GM23248 (cell line): ENCODE measurements around the gene OR6N2. TPM values are rescaled to one million over a fixed set of nuclear protein-coding genes. Genes with fewer than 3 reads are reported as not detected.

Experiments
- DNase-seq: peaks from one replicate; pipeline ENCODE4 v3.0.0-alpha.2; 2015
- H2AFZ ChIP-seq: fragments of 200-600 bp; sonication (generic); 2 replicates; pipeline ENCODE4 v1.6.1; 2016; ENCODE audit warnings: antibody characterized with exemption
- H3F3A ChIP-seq: fragments of 200-600 bp; sonication (generic); 2 replicates; pipeline ENCODE4 v1.6.1; 2016; ENCODE audit warnings: mild to moderate bottlenecking, antibody characterized with exemption, mixed run types; ENCODE audit not compliant: insufficient read depth
- H3K27ac ChIP-seq: fragments of 200-600 bp; sonication (generic); 2 replicates; pipeline ENCODE4 v1.5.1; 2016; ENCODE audit warnings: mild to moderate bottlenecking
- H3K27me3 ChIP-seq: fragments of 200-600 bp; sonication (generic); replicated peaks from 2 replicates; pipeline ENCODE4 v1.6.1; 2016; ENCODE audit warnings: mild to moderate bottlenecking; ENCODE audit not compliant: insufficient read depth
- H3K36me3 ChIP-seq: fragments of 200-600 bp; sonication (generic); 2 replicates; pipeline ENCODE4 v1.6.1; 2016; ENCODE audit warnings: low read depth, mild to moderate bottlenecking
- H3K4me1 ChIP-seq: fragments of 200-600 bp; sonication (generic); 2 replicates; pipeline ENCODE4 v1.6.1; 2016; ENCODE audit warnings: mild to moderate bottlenecking; ENCODE audit not compliant: insufficient read depth
- H3K4me2 ChIP-seq: fragments of 200-600 bp; sonication (generic); one replicate; pipeline ENCODE4 v1.6.1; 2016; ENCODE audit warnings: mild to moderate bottlenecking; ENCODE audit not compliant: unreplicated experiment
- H3K4me3 ChIP-seq: fragments of 200-600 bp; sonication (generic); 2 replicates; pipeline ENCODE4 v1.5.1; 2016; ENCODE audit warnings: mild to moderate bottlenecking
- H3K79me2 ChIP-seq: fragments of 200-600 bp; sonication (generic); 2 replicates; pipeline ENCODE4 v1.6.1; 2016; ENCODE audit warnings: mild to moderate bottlenecking; ENCODE audit not compliant: insufficient read depth
- H3K9ac ChIP-seq: fragments of 200-600 bp; sonication (generic); 2 replicates; pipeline ENCODE4 v1.6.1; 2016; ENCODE audit warnings: mild to moderate bottlenecking
- H3K9me2 ChIP-seq: fragments of 200-600 bp; sonication (generic); 2 replicates; pipeline ENCODE4 v1.6.1; 2016; ENCODE audit warnings: mixed run types, mild to moderate bottlenecking, moderate library complexity; ENCODE audit not compliant: insufficient read depth
- H3K9me3 ChIP-seq: fragments of 200-600 bp; sonication (generic); one replicate; pipeline ENCODE4 v1.6.1; 2017; ENCODE audit warnings: low read depth
- H4K20me1 ChIP-seq: fragments of 200-600 bp; sonication (generic); 2 replicates; pipeline ENCODE4 v1.6.0; 2016; ENCODE audit not compliant: insufficient read depth
- EZH2 ChIP-seq: fragments of 200-600 bp; sonication (generic); IDR thresholded peaks from 2 replicates; pipeline ENCODE4 v1.6.1; 2018; ENCODE audit warnings: antibody characterized with exemption, mild to moderate bottlenecking; ENCODE audit not compliant: insufficient read depth, poor library complexity, severe bottlenecking
- EZH2phosphoT487 ChIP-seq: fragments of 200-600 bp; sonication (generic); IDR thresholded peaks from 2 replicates; pipeline ENCODE4 v1.6.1; 2018; ENCODE audit warnings: antibody characterized with exemption, moderate library complexity, mild to moderate bottlenecking, low read depth; ENCODE audit not compliant: insufficient read depth
- WGBS, 2 experiments: methylation state at CpG; one replicate each; pipeline ENCODE4 v1.1.6; 2015 to 2017; ENCODE audit warnings: low lambda C conversion rate in 2 of 2, low coverage in 1 of 2; ENCODE audit errors: missing lambda C conversion rate in 2 of 2; 5-methylcytosine and 5-hydroxymethylcytosine counted together
- in situ Hi-C: fragments of 300-500 bp; cut with MboI; formaldehyde crosslinking; loops from 2 replicates; pipeline ENCODE4 v1.15.0; 2020
- polyA plus RNA-seq: library from polyadenylated mRNA; unstranded; fragments of >200 nt; fragmentation: Nextera tagmentation; extraction: Ambion mirVana; gene quantifications from 2 replicates; pipeline ENCODE4 v1.2.1, GENCODE V29; 2016
- total RNA-seq: library from RNA; depleted of rRNA; stranded (reverse); fragments of >200 nt; shearing (Covaris generic); gene quantifications from 2 replicates; pipeline ENCODE4 v1.2.3, GENCODE V29; 2014; rRNA removed

The OR6N2 gene, protein sequence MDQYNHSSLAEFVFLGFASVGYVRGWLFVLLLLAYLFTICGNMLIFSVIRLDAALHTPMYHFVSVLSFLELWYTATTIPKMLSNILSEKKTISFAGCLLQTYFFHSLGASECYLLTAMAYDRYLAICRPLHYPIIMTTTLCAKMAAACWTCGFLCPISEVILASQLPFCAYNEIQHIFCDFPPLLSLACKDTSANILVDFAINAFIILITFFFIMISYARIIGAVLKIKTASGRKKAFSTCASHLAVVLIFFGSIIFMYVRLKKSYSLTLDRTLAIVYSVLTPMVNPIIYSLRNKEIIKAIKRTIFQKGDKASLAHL
- not detected in 2 replicates for total RNA-seq
- polyA plus RNA-seq, result not detected in 2 replicates

DNA sequence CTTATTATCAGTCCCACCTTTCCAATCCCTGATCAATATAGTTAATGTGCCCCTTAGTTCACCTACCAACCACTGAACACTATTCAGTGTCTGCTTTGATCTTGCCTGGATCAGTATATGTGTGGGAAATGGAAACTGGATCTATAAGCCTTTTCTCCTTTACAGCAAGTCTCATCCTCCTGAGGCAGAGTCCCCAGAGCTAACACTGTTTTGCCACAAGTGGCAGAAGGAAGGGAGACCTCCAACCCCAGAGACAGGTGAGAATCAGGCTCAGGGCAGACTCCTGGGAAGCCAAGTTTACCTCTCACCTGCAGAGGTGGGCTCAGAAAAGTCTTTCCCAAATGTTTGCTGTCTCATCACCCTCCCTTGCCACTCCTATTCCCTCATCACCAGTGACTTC lies at the start of gene OR6N2:
Gene OR6N2 (minus strand): TSS at position 101 of the 400 bp plus-strand sequence. CDS start 3,569 bp downstream, outside the sequence.
- Histone ChIP-seq H3K9ac (no peak within 1 kb of the TSS), H3K79me2 (no peaks in the 10 kb centered on the region), H3K4me1 (no peaks in the 10 kb centered on the region), H3K36me3 (no peaks in the 10 kb centered on the region), H3F3A (no peaks in the 10 kb centered on the region), H3K9me2 (no peaks in the 10 kb centered on the region), H3K9me3 (no peaks in the 10 kb centered on the region), H3K4me2 (no peak within 1 kb of the TSS), H4K20me1 (no peaks in the 10 kb centered on the region), H3K27me3 (no peaks in the 10 kb centered on the region), H3K4me3 (no peak within 1 kb of the TSS), H3K27ac (no peak within 1 kb of the TSS), H2AFZ (no peak within 1 kb of the TSS)
- no peak for DNase-seq
- in situ Hi-C loops, result no loop called here
- no peak for TF ChIP-seq EZH2

GRCh38 chr1:158830074-158830677 lies 49.2 kb upstream of the OR6N2 start:
- no peaks in the 10 kb centered on the region for H3K4me1 ChIP-seq
- no peak for DNase-seq
- no peaks in the 10 kb centered on the region for H3F3A ChIP-seq
- H3K27me3 ChIP-seq, result no peaks in the 10 kb centered on the region
- H3K4me3 ChIP-seq, result no peak overlapping the region
- no peaks in the 10 kb centered on the region for H3K79me2 ChIP-seq
- no peak overlapping the region for H3K27ac ChIP-seq
- TF ChIP-seq EZH2phosphoT487, result no peak
- TF ChIP-seq EZH2, result no peak
- H4K20me1 ChIP-seq, result no peaks in the 10 kb centered on the region
- no peaks in the 10 kb centered on the region for H3K9me2 ChIP-seq
- no peaks in the 10 kb centered on the region for H3K9me3 ChIP-seq
- no peaks in the 10 kb centered on the region for H3K36me3 ChIP-seq
- no peak overlapping the region for H2AFZ ChIP-seq
- in situ Hi-C loops, result no loop called here
- no peak overlapping the region for H3K4me2 ChIP-seq
- 5 to 7% methylated on average over 2 of the region's 2 CpGs for WGBS, 2 experiments
- H3K9ac ChIP-seq, result no peak overlapping the region

GRCh38 chr1:158821723-158822122 lies 40.7 kb upstream of the OR6N2 start:
- no peaks in the 10 kb centered on the region for H3F3A ChIP-seq
- no peak for DNase-seq
- in situ Hi-C loops, result no loop called here
- WGBS, 2 experiments, result 10 to 15% methylated on average over 1 of the region's 1 CpG
- TF ChIP-seq EZH2phosphoT487 (no peak), EZH2 (no peak)
- H3K79me2 ChIP-seq, result no peaks in the 10 kb centered on the region
- no peaks in the 10 kb centered on the region for H4K20me1 ChIP-seq
- no peaks in the 10 kb centered on the region for H3K9me3 ChIP-seq
- no peaks in the 10 kb centered on the region for H3K27me3 ChIP-seq
- H3K9me2 ChIP-seq, result no peaks in the 10 kb centered on the region
- no peak overlapping the region for H3K4me2 ChIP-seq
- no peaks in the 10 kb centered on the region for H3K36me3 ChIP-seq
- H3K4me1 ChIP-seq, result no peaks in the 10 kb centered on the region
- no peak overlapping the region for H3K9ac ChIP-seq
- no peak overlapping the region for H2AFZ ChIP-seq
- H3K4me3 ChIP-seq, result no peak overlapping the region
- no peak overlapping the region for H3K27ac ChIP-seq

DNA sequence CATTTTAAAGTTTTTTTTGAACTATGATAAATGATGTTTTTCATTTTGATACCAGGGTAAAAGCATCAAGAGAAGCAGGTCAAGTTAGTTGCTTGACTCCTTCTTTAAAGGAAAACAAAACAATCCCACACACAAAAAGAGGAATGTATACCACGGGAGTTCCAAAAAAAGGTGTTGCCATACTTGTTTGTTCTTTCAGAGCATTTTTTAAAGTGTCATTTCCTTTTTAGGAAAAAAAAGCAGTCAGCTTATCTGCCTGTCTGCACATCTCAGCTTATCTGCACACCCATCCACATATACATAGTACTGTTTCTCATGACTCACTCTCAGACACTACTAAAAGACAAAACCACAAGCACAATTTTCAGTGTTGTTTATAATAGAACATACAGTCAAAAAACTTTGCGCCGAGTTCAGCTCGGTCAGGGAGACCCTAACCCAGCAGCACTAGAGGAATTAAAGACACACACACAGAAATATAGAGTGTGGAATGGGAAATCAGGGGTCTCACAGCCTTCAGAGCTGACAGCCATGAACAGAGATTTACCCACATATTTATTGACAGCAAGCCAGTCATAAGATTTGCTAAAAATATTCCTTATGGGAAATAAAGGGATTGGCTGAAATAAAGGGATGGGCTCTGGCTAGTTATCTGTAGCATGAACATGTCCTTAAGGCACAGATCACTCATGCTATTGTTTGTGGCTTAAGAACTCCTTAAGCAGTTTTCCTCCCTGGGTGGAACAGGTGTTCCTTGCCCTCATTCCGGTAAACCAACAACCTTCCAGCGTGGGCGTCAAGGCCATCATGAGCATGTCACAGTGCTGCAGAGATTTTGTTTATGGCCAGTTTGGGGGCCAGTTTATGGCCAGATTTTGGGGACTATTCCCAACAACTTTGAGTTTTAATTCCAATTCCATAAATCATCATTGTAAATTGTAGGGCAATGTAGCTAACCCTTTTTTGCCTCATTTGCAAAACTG lies 38.7 kb upstream of the OR6N2 start:
- no peak for DNase-seq
- Histone ChIP-seq H2AFZ (no peak overlapping the region), H3K4me3 (no peak overlapping the region), H4K20me1 (no peaks in the 10 kb centered on the region), H3K9ac (no peak overlapping the region), H3K4me1 (no peaks in the 10 kb centered on the region), H3K9me3 (no peaks in the 10 kb centered on the region), H3F3A (no peaks in the 10 kb centered on the region), H3K4me2 (no peak overlapping the region), H3K79me2 (no peaks in the 10 kb centered on the region), H3K9me2 (no peaks in the 10 kb centered on the region), H3K36me3 (no peaks in the 10 kb centered on the region), H3K27ac (no peak overlapping the region), H3K27me3 (no peaks in the 10 kb centered on the region)
- in situ Hi-C loops, result no loop called here
- TF ChIP-seq EZH2 (no peak), EZH2phosphoT487 (no peak)
- 54 to 57% methylated on average over 7 of the region's 7 CpGs for WGBS, 2 experiments
